HL-60/S4 (cell line): ENCODE data around the gene GSE1.

Experiments
- in situ Hi-C: fragments of 300-500 bp; cut with MboI; formaldehyde crosslinking; loops from 2 replicates; pipeline ENCODE4 v1.14.3; 2022; ENCODE audit warnings: low sequenced_read_pairs

The GSE1 gene

DNA sequence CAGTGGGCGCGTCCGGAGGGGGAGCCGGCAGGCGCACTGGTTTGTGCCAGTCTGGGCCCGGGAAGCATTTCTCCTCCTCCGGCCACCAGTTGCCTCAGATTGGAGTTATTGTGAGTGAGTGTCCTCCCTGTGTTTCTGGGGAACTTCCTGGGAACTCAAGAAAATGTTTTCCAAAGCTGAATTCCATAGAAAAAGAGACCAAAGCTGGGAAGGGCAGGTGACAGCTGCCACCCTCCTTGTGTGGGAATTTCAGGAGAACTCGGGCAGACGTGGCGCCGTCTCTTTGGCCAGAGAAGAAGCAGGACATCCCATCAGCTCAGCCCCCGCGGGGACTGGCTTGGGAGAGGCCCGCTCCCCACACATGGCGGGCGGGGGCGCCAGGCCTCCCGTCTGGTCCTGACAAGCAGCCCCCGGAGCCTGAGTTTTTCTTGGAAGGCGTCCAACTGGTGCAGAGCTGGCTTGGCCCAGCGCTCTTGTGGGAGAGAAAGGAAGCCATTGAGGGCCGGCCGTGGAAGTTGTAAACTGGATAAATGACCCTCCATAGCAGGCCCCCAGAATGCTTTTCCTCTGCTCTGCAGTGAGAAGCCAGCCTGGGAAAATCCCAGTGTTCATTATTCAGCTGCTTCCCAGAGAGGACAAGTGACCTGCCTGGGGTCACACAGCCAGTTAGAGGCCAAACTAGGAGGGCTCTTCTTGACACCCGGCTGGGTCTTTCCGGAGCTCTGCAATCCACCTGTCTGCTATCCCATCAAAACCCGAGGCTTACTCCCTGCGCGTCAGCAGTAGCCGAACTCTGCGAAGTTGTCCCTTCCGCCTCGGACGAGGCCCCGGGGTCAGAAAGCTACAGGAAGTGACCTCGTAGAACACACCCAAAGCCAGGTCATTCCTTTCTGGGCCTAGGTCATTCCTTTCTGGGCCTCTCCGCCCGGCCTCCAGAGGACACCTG, 39.2 kb upstream of the GSE1 start:
- in situ Hi-C loops = no loop called here

DNA sequence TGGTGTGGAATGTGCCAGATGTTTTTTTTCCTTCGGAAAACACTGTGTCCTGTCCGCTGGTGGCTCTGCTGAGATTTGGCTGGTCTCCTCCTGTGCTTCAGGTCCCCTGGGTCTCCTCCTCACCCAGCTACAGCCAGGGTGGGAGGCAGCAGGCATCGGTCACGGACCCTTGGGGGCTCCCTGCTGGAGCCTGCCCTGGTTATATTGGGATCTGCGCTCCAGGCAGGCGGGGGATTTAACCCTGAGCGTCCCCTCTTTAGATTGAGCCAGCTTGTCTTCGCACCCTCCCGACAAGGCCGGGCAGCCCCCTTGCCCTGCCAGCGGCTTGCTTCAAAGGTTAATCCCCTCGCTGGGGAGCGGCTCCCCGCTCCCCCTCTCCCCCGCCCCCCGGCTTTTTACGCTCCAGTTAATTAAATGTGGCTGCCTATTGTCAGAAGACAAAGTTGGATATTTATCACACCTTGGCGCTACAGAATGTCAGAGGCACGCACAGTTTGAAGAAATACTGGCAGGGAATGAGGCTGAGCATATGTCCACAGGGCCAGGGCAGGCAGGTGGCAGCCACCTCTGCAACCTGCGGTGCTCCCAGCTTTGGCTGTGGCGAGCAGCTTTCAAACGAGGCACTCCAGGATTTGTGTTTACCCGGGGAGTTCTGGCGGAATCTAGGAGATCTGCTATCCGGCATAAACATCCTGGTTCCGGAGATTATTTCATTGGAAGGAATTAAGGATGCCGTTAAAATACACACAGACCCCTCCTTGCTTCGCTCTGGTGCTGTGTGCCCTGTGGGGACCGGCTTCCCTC, 38.2 kb upstream of the GSE1 start:
- in situ Hi-C loops = no loop called here

DNA sequence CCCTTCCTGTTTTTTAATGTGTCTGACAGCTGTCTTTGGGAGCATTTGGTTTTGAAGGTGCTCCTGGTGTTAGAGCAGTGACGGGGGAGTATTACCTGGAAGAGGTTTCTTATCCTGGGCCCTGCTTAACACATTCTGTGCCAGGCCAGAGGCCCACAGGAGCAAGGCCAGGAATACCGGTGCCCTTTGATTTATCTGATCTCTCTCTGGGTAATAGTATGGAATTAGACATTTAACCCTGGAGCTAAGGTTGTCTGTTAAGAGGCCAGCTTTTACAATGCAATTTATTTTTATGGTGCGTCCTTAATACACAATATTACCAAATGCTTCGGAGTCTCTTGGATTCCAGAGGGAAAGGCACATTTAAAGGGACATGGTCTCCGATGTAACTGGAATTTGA, 37.2 kb upstream of the GSE1 start:
- in situ Hi-C loops = no loop called here

DNA sequence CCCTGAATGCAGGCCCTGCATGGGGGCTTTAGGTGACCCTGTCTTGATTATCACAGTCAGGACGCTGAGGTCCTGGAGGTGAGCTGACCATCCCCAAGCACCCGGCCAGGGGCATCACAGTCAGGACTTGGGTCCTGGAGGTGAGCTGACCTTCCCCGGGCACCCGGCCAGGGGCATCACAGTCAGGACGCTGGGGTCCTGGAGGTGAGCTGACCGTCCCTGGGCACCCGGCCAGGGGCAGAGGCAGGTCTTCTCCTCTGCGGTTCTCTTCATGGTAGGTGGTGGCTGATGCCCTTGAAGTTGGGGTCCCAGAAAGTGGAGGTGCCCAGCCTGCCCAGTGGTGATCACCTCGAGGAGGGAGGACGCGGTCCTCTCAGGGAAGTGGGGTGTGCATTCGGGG, 36.2 kb upstream of the GSE1 start:
- in situ Hi-C loops = no loop called here

DNA sequence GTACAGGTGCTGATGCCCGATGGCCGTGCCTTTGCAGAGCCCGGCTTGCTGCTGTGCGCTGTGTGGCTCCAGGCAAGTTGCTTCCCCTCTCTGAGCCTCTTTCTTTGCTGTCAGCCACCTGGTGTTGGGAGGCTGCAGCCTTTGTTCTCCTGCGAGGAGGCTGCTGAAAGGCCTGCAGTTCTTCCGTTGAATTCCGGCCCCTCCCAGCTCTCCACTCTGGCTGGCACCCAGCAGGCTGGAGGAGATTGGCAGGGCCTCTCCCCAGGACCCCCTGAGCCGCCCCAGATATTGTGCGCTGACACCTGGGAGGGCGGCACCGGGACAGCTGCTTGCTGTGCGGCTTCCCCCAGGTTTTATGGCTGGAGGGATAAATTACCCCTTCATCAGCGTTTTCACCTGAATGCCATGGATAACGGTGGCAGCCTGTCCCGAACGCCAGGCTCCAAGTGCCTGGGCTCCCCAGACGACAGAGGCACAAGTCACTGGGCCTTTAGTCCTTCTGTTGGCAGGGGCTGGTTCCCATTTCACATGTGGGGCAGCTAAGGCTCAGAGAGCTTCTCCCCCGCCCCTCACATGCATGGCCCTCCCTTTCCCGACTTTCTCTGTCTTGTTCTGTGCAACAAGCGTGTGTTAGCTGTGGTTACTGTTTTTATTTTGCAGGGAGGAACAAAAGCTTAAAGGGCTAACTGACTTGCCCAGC, 35.1 kb upstream of the GSE1 start:
- in situ Hi-C loops = no loop called here

- in situ Hi-C loops = no loop called here
Measured at GRCh38 chr16:85578599-85578948, 34.5 kb upstream of the GSE1 start.

DNA sequence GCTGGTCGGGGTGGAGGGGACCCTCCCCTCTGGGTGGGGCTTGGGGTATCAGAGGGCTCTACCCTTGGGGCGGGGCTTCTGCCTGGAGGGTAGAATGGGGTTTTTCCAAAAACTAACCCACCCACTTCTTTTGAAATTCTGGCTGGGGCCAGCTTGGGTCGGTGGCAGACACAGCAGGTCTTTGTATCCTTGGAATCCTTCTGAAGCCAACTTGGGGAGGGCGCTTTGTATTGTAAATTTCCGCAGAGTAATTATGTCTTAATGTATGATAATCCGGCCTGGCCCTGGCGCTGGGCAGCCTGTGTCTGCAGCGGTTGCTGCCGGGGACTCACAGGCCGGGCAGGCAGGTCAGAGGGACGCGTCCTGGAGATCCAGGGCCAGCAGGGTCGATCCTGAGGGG, 33.9 kb upstream of the GSE1 start:
- in situ Hi-C loops = no loop called here

GRCh38 chr16:85579923-85580580, 33.1 kb upstream of the GSE1 start:
- in situ Hi-C loops = no loop called here

DNA sequence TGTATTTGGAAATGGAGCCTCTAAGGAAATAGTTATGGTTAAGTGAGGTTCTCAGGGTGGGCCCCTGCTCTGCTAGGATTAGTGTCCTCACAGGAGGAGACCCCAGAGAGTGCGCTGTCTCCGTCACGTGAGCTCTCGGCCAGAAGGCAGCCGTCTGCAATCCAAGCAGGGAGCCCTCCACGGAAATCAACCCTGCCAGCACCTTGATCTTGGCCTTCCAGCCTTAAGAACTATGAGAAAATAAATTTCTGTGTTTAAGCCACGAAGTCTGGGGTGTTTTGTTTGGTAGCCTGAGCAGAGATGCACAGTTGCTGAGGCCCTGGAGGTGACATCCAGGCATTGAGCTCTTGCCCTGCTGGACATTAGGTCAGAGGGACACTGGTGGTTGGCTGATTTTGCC, 32.4 kb upstream of the GSE1 start:
- in situ Hi-C loops = no loop called here

DNA sequence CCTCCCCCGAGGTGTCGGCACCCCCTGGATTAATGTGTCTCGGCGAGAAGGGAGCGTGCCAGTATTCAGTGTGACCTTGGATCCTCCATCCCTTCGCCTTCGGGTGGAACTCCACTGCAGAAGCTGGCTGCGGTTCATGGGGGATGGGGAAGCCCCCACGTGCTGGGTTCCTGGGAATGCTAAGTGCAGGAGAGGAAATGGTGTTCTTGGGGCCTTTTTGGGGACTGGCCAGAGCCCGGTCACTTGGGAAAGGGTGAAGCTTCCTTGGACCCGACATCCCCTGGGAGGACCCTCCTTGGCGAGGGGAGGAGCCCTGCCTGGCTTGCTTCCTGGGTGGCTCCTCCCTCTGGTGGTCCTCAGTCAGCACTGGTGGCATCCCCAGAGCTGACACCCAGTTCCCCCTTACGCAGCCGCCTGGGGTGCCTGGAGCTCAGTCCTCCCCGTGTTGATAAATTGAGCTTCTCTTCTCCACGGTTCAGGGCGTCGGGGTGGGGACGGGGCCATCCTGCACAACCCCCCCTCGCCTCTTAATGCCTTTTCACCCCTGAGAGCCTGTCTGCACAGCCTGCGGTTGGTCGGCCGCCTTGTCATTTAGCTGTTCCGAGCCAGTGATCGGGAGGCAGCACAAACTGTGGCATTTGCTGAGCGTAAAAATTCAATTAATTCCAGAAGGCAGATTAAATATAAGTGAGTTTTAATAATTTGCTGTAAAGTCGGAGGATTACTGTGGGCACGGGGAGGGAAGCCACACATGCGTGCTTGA, 30.7 kb upstream of the GSE1 start:
- in situ Hi-C loops = no loop called here

GRCh38 chr16:85583491-85584181, 29.5 kb upstream of the GSE1 start:
- in situ Hi-C loops = no loop called here

DNA sequence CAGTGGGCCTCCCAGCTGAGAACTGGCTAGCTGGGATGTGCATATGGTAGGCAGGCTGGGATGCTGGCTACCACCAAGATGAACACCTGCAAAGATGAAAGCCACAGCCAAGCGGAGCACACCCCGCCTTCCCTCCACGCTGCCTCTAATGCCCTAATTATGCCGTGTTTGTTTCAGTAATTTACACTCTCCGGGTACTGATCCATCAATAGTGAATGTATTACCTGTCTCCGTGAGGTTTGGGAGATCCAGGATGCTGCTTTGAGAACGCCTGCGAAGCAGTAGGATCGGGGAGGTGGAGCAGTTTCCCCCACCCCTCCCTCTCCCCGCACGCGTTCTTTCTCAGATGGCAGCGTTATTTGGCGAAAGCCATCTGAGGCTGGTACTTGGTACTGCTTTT, 28.9 kb upstream of the GSE1 start:
- in situ Hi-C loops = no loop called here

DNA sequence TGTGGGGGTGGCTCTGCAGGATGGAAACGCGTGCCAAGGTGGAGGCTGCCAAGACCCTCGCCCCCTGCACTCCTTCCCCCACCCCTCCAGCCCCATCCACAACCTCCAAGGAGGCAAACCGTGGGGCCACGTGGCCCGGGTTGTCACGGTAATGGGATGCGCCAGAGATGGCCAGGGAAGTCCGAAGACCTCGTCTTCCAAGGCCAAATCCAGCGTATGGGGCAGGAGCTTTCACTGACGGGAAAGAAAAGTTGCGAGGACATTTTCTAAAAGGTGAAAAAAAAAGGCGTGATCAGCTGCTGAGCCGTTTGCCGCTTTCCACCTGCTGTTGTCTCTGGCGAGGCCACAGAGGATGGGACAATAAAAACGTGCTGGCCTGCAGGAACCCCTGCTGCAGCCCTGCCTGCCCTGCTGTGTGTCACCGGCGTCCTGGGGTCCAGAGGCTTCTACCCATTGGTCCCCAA, 28.3 kb upstream of the GSE1 start:
- in situ Hi-C loops = no loop called here

- in situ Hi-C loops = no loop called here
Measured at GRCh38 chr16:85585711-85586110, 27.4 kb upstream of the GSE1 start.

DNA sequence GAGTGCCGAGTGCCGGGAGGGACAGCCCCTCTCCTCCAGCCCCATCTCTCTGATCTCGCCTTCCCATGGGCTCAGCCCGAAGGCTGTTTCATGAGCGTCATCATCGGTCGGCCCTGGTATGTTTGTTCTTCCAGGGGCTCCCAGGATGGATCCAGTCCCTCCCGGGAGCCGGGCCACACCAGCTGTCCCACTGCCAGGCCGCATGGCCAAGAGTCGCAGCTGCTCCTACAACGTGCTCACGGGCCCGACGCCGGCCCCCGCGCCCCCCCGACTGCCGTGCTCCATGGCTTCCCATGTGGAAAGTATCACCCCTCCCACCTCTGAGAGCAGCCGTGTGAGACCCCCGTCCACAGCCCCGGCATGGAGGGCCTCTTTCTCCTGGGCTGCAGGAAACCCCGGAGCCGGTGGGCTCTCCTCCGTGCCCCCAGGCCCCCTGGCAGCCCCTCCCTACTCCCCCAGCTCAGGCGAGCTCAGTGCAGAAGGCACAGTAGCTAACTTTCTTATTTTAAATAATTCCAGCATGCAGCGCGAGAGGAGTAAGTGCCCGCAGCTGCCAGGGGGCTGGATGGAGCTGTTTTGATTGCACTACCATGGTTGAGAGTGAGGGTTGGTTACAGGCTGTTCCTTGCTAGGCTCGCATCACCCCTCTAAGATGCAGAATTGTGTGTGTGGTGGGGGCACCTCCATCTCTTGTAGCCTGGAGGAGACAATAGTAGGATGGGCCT, 26.6 kb upstream of the GSE1 start:
- in situ Hi-C loops = no loop called here

DNA sequence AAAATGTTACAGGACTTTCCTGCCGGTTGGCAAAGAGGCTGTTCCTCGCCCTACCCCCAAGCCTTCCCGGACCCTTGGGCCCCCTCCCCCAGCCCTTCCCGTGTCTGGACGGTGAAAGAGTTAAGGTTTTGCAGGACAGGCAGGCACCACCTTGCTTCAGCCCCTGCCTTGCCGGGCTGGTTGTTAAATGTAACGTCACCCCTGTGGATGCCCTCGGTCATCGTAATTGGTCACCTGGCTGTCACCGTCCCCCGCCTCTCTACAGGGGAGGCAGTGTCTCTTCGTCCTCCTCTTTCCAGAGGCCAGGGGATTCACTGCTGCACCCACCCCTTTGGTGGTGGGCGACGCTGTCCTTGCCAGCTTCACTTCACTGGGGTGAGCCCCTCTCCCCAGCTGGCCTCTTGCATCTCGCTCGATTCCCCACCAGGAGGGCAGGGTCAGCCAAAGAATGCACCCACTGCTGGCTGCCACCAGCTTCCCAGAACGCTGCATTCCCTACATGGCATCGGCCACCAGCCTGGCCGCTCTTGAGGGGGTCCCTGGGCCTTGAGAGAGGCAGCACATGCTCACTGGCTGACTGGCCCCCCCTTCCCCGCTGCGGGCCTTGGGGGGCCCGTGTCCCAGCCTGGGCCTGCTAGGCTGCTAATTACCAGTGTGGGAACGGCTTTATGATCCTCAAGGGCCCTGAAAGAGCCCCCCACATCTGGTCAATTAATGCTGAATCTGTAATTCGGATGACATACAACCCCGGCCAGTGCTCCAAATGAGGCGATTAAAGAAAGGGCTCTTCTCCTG, 25.2 kb upstream of the GSE1 start:
- in situ Hi-C loops = no loop called here

DNA sequence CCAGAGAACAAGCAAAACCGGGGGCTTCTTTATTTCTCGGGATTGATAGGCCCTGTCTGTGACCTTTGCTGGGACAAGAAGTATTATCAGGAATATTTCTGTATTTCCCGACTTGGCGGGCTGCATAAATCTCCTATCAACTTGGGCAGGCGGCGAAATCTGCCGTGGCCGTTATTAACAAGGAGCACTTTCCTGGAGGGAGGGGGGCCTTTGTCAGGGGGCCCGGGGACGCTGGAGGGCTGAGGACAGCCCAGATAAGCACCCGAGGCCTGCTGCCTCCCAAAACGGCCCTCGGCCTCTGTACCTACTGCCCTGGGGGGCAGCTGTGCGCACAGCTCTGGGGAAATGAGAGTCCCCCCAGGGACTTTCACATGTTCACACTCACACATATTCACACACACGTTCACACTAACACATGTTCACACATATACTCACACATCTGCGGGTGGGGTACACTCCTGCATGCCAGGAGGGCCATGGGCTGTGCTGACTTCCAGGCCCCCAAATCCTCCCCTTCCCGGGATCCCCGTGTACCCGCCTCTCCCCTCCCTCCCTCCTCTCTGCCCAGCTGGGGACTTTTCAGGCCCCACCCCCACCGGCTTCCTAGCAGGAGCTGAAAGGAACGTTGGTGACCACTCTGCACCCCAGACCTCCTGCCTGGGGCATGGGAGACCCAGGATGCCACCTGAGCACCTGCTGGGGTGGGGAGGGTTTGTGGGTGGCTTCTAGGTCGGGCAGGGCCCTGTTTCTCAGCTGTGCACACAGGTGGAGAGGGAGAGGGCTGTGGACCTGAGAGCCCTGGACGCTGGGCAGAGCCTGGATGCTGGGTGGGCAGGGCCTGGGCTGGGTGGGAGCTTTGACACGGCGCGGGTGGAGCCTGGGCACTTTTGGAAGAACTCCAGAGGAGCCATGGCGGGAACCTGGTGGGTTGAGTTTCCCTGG, 24.3 kb upstream of the GSE1 start:
- in situ Hi-C loops = no loop called here
